ENCODE data around the gene DCAF12. TPM values are rescaled to one million over a fixed set of nuclear protein-coding genes. Genes with fewer than 3 reads are reported as not detected.

Gene DCAF12
- polyA plus RNA-seq, 1 of the 3 experiments (the other 2 are of a cell fraction), result 20.8 TPM

DNA sequence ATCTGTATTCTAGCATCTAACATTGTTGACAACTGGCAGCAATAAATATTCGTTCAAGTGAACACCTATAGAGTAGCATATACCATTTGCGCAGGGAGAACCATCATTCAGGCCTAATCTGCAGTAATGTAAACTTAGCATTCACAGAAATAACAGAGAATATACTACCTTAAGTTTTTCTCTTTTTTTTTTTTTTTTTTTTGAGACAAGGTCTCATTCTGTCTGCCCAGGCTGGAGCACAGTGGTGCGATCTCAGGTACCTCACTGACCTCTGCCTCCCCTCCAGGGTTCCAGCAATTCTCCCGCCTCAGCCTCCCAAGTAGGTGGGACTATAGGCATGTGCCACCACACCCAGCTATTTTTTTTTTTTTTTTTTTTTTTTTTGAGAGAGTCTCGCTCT, 89.9 kb downstream of the DCAF12 start (continued):
- TF ChIP-seq, protein P1, sequence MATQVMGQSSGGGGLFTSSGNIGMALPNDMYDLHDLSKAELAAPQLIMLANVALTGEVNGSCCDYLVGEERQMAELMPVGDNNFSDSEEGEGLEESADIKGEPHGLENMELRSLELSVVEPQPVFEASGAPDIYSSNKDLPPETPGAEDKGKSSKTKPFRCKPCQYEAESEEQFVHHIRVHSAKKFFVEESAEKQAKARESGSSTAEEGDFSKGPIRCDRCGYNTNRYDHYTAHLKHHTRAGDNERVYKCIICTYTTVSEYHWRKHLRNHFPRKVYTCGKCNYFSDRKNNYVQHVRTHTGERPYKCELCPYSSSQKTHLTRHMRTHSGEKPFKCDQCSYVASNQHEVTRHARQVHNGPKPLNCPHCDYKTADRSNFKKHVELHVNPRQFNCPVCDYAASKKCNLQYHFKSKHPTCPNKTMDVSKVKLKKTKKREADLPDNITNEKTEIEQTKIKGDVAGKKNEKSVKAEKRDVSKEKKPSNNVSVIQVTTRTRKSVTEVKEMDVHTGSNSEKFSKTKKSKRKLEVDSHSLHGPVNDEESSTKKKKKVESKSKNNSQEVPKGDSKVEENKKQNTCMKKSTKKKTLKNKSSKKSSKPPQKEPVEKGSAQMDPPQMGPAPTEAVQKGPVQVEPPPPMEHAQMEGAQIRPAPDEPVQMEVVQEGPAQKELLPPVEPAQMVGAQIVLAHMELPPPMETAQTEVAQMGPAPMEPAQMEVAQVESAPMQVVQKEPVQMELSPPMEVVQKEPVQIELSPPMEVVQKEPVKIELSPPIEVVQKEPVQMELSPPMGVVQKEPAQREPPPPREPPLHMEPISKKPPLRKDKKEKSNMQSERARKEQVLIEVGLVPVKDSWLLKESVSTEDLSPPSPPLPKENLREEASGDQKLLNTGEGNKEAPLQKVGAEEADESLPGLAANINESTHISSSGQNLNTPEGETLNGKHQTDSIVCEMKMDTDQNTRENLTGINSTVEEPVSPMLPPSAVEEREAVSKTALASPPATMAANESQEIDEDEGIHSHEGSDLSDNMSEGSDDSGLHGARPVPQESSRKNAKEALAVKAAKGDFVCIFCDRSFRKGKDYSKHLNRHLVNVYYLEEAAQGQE (IDR thresholded peaks at IDR 0.05; ENCODE audit: low read depth, low read length), result no peak
- TF ChIP-seq, protein P2, sequence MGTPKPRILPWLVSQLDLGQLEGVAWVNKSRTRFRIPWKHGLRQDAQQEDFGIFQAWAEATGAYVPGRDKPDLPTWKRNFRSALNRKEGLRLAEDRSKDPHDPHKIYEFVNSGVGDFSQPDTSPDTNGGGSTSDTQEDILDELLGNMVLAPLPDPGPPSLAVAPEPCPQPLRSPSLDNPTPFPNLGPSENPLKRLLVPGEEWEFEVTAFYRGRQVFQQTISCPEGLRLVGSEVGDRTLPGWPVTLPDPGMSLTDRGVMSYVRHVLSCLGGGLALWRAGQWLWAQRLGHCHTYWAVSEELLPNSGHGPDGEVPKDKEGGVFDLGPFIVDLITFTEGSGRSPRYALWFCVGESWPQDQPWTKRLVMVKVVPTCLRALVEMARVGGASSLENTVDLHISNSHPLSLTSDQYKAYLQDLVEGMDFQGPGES (IDR thresholded peaks at IDR 0.05; ENCODE audit: low read depth, low read length), result no peak
- TF ChIP-seq SIN3A (IDR thresholded peaks at IDR 0.05; ENCODE audit: borderline replicate concordance, low read depth, low read length) (no peak), CHD2 (IDR thresholded peaks at IDR 0.05; ENCODE audit: low read length, partially characterized antibody) (no peak), RFX5 (IDR thresholded peaks at IDR 0.05; ENCODE audit: low read length) (no peak), TCF12 (IDR thresholded peaks at IDR 0.05) (no peak), EZH2phosphoT487 (IDR thresholded peaks at IDR 0.05; ENCODE audit: borderline replicate concordance, low read depth) (no peak), MAX (IDR thresholded peaks at IDR 0.05; ENCODE audit: low read depth) (no peak), PBX3 (IDR thresholded peaks at IDR 0.05) (no peak), EP300 (IDR thresholded peaks at IDR 0.05; ENCODE audit: borderline replicate concordance in 1 of 2, low read depth in 1 of 2, low read length in 1 of 2) (no peak), NFIC (IDR thresholded peaks at IDR 0.05; ENCODE audit: borderline replicate concordance) (no peak)

Small RNAs within 50 kb of the gene (small RNA-seq; reads per million reads assigned to genes)
- 0 reads per million in 7 experiments for gene RN7SKP114

Other genes with a start within 250 kb of the DCAF12 start
- 12.8 and 15.8 TPM in 2 replicates for gene UBAP2, start 77.8 kb downstream of the DCAF12 start, polyA plus RNA-seq (2012; rRNA removed)
- gene UBAP1, start 52.3 kb upstream of the DCAF12 start, polyA plus RNA-seq (2012; rRNA removed), result 26.3 and 31.7 TPM in 2 replicates
- 1.2 and 1.4 TPM in 2 replicates for gene KIF24, start 202.6 kb upstream of the DCAF12 start, polyA plus RNA-seq (2012; rRNA removed)
- gene NUDT2, start 202.9 kb upstream of the DCAF12 start, polyA plus RNA-seq (2012; rRNA removed), result 47.8 and 65.2 TPM in 2 replicates

Data from SK-N-SH (cell line).